Heart right ventricle (tissue), 16 donors: ENCODE results near the gene SEMG1. TPM values are rescaled to one million over a fixed set of nuclear protein-coding genes. Genes with fewer than 3 reads are reported as not detected.

Source experiments
- ATAC-seq, 8 donors: fragments of 200-7000 bp; cut with Tn5 transposase; one replicate each; pipeline ENCODE4 v1.9.1; 2020; ENCODE audit warnings: mild to moderate bottlenecking in 8 of 8, moderate library complexity in 8 of 8, moderate number of reproducible peaks in 1 of 8
- DNase-seq, 2 donors: peaks; one replicate each; pipeline ENCODE4 v3.0.0-alpha.2; 2020
- H3K27ac ChIP-seq, 10 donors: fragments of 200-600 bp; sonication (generic) in 2 of 10; one replicate each; pipeline versions ENCODE4 v1.5.0 to v1.8.0; 2020 to 2022; ENCODE audit warnings: mild to moderate bottlenecking in 3 of 10
- H3K27me3 ChIP-seq, 7 donors: fragments of 200-600 bp; one replicate each; pipeline ENCODE4 v1.8.0; 2021 to 2022; ENCODE audit warnings: mild to moderate bottlenecking in 2 of 7
- H3K36me3 ChIP-seq, 9 donors: fragments of 200-600 bp; sonication (generic) in 1 of 9; one replicate each; pipeline versions ENCODE4 v1.5.0 to v1.8.0; 2020 to 2022; ENCODE audit warnings: mild to moderate bottlenecking in 2 of 9
- H3K4me1 ChIP-seq, 9 donors: fragments of 200-600 bp; sonication (generic) in 1 of 9; one replicate each; pipeline versions ENCODE4 v1.5.0 to v1.8.0; 2020 to 2022; ENCODE audit warnings: mild to moderate bottlenecking in 4 of 9
- H3K4me3 ChIP-seq, 10 donors: fragments of 200-600 bp; sonication (generic) in 2 of 10; one replicate each; pipeline versions ENCODE4 v1.5.0 to v1.8.0; 2020 to 2022; ENCODE audit warnings: mild to moderate bottlenecking in 7 of 10, moderate library complexity in 2 of 10
- H3K9me3 ChIP-seq, 11 donors: fragments of 200-600 bp in 10 of 11; sonication (generic) in 2 of 11; one replicate each; pipeline versions ENCODE4 v1.5.0 to v1.8.0; 2013 to 2022; ENCODE audit warnings: mild to moderate bottlenecking in 2 of 11, control low read depth in 1 of 11, moderate library complexity in 1 of 11
- CTCF ChIP-seq, 9 donors: fragments of 200-600 bp; sonication (generic) in 2 of 9; IDR thresholded peaks; one replicate each; pipeline versions ENCODE4 v1.5.0 to v1.8.0; 2021 to 2022; ENCODE audit warnings: antibody characterized with exemption in 9 of 9, mild to moderate bottlenecking in 5 of 9, moderate library complexity in 1 of 9
- WGBS, 2 donors: extraction: QIAGEN DNeasy Blood & Tissue Kit; methylation state at CpG; one replicate each; pipeline ENCODE4 v1.1.7; 2013; ENCODE audit warnings: inconsistent platforms in 1 of 2; 5-methylcytosine and 5-hydroxymethylcytosine counted together
- intact Hi-C, 10 donors: fragments of 100-400 bp; cut with DNase I; formaldehyde crosslinking; loops; one replicate each; pipeline versions ENCODE4 v1.11.1 to v1.14.2; 2022
- polyA plus RNA-seq, 2 donors: library from polyadenylated mRNA; stranded (reverse); fragments of 200-250 nt; gene quantifications; one replicate each; pipeline ENCODE4 v1.2.3, GENCODE V29; 2013
- total RNA-seq, 10 donors: library from RNA; stranded (reverse); fragmentation: NEBNext Ultra II Directional in 3 of 10; extraction: Animal tissue kit (Norgen Biotek cat#: 25700) in 3 of 10; gene quantifications; one replicate each; pipeline versions ENCODE4 v1.2.1 to v1.2.4, GENCODE V29; 2021 to 2023
- donor health status: Arrhythmogenic right ventricular cardiomyopathy.
- donor health status: ischemic (EF 13 %, LVEDD 7.1; RV severe dilation, severe dysfunction).
- donor health status: healthy with polysubstance abuse.
- donor health status: DM: no; HTN: yes; CAD: no.
- donor health status: DM: no; HTN: no; CAD: no.
- donor health status: ischemic (EF 25% LVEDD 6.9; RV normal size, moderate dysfunction).
- donor health status: ischemic (EF 25% LVEDD 5.7; RV mildly dilated, moderate dysfunction).
- donor health status: healthy.
- donor health status: DM: yes; HTN: yes; CAD: no.
- donor health status: Ischemic cardiomyopathy.
- donor health status: ischemic (EF 35%, LVEDD 5.7; RV mildly dilated, moderate dysfunction).
- donor health status: nonischemic (EF 11% LVEDD 7.7; RV severe dilation, severe dysfunction).
- donor health status: DM: yes; HTN: yes; CAD: no.
- donor health status: PGD.
- donor health status: ischemic (EF 29% LVEDD 5.4; RV normal size, mild dysfunction).
- donor health status: nonischemic (EF 23%, LVEDD 6.1; RV moderate dilation, normal function).

The SEMG1 gene
- total and polyA plus RNA-seq, 12 donors: not detected

GRCh38 chr20:45173522-45173921 is 33.3 kb upstream of the SEMG1 start:
- WGBS, 2 donors: 12 to 16% methylated on average over 1 of the region's 1 CpG
- H3K27me3 ChIP-seq: peaks cover 0 to 23% (median 9%) of the 10 kb centered on the region in 7 donors
- no peak overlapping the region for H3K4me3 ChIP-seq
- no peak for TF ChIP-seq CTCF (IDR thresholded peaks at IDR 0.05)
- H3K9me3 ChIP-seq: peaks cover 0 to 24% (median 4%) of the 10 kb centered on the region in 11 donors
- no peak overlapping the region for H3K27ac ChIP-seq
- DNase-seq (no peak), ATAC-seq (no peak)
- intact Hi-C loops: no loop called here
- H3K4me1 ChIP-seq: no peaks in the 10 kb centered on the region
- no peaks in the 10 kb centered on the region for H3K36me3 ChIP-seq

GRCh38 chr20:45174434-45175364 is 32.1 kb upstream of the SEMG1 start, which contains the start of gene PI3:
PI3 (plus strand) TSS chr20:45174902; CDS start chr20:45174923, 21 bp downstream.
- peaks cover 0 to 23% (median 9%) of the 10 kb centered on the region in 7 donors for H3K27me3 ChIP-seq
- ATAC-seq (no peak), DNase-seq (no peak)
- no peak within 1 kb of the TSS for H3K4me3 ChIP-seq
- H3K4me1 ChIP-seq: no peaks in the 10 kb centered on the region
- intact Hi-C loops: no loop called here
- peaks cover 0 to 12% (median 1%) of the 10 kb centered on the region in 11 donors for H3K9me3 ChIP-seq
- no peaks in the 10 kb centered on the region for H3K36me3 ChIP-seq
- 66 to 77% methylated on average over 8 of the region's 8 CpGs for whole genome bisulfite sequencing, 2 donors
- TF ChIP-seq CTCF (IDR thresholded peaks at IDR 0.05): no peak
- H3K27ac ChIP-seq: no peak within 1 kb of the TSS

- intact Hi-C loops: no loop called here
- no peak for TF ChIP-seq CTCF (IDR thresholded peaks at IDR 0.05)
- Histone ChIP-seq H3K36me3 (no peaks in the 10 kb centered on the region), H3K4me3 (no peak overlapping the region), H3K4me1 (no peaks in the 10 kb centered on the region), H3K9me3 (no peaks in the 10 kb centered on the region), H3K27ac (no peak overlapping the region), H3K27me3 (peaks cover 0 to 23% (median 9%) of the 10 kb centered on the region in 7 donors)
- WGBS, 2 donors: 67 to 68% methylated on average over 4 of the region's 4 CpGs
- DNase-seq: no peak
- ATAC-seq: no peak
Measured at GRCh38 chr20:45176526-45177267, 30.1 kb upstream of the SEMG1 start.

- intact Hi-C loops: no loop called here
- H3K27me3 ChIP-seq: peaks cover 0 to 18% (median 7%) of the 10 kb centered on the region in 7 donors
- DNase-seq (no peak), ATAC-seq (no peak)
- 50 to 53% methylated on average over 2 of the region's 2 CpGs for WGBS, 2 donors
- no peak overlapping the region for H3K27ac ChIP-seq
- H3K4me1 ChIP-seq: no peaks in the 10 kb centered on the region
- H3K4me3 ChIP-seq: no peak overlapping the region
- H3K9me3 ChIP-seq: no peaks in the 10 kb centered on the region
- no peak for TF ChIP-seq CTCF (IDR thresholded peaks at IDR 0.05)
- H3K36me3 ChIP-seq: no peaks in the 10 kb centered on the region
Measured at GRCh38 chr20:45179166-45179565, 27.7 kb upstream of the SEMG1 start.
